CD4-positive, alpha-beta T cell treated with Interleukin-4 for 4 hours (primary cell): Measurements from ENCODE around the gene CNOT1.
"Not testable (repeated sequence)": the region's sequence is repeated elsewhere in the genome, so short reads cannot be mapped to it uniquely, and the experiment has no call there.

Experiments used
- DNase-seq: peaks from one replicate; pipeline ENCODE4 v3.0.0-alpha.2; 2020

Gene CNOT1

GRCh38 chr16:58579587-58579986 is 50.0 kb downstream of the CNOT1 start:
- DNase-seq = no peak

GRCh38 chr16:58578642-58579041 is 51.0 kb downstream of the CNOT1 start:
- DNase-seq = no peak

DNA sequence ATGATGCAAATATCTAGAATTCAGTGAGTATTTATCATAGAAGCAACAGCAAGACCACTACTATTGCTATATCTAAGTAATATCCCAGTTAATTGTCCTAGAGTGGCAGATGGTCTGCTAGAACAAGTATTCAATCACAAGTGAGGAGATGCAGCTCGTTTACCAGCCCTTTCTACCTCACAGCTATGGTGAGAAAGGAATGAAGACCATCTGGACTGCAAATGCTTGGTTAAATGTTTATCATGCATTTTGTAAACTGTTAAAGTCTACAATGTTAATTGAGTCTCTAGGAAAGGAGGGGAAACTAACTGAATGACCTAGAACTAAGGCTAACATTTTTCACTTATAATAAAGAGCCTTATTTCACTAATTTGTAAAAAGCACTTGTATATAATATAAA is 52.5 kb downstream of the CNOT1 start:
- DNase-seq = no peak

DNA sequence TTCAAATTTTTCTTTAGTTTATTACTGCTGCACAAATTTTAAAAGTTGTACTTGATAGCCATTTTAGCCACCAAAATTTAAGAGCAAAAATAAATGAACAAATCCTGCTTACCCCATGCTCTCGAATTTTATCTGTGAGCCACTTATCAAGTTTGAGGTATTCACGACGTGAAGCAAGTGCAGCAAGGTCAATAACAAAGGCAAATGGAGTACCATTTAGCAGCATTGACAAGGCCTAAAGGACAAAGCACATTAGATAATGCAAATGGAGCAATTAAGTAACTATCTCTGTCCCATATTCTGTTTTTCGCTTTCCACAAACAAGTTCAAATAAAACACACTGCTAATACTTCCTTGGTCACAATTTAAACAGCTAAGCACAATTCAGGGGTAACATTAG is 54.7 kb downstream of the CNOT1 start:
- DNase-seq = no peak

DNA sequence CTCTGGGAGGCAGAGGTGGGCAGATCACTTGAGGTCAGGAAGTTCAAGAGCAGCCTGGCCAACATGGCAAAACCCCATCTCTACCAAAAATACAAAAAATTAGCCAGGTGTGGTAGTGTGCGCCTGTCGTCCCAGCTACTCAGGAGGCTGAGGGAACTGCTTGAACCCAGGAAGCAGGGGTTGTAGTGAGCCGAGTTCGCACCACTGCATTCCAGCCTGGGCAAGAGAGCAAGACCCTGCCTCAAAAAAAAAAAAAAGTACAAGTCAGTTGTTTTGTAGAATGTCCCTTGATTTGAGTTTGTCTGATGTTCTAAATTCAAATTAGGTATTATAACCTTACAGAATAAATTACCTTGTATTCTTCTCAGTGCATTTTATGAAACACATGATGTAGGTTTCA is 63.9 kb downstream of the CNOT1 start:
- not testable (repeated sequence) for DNase-seq

- DNase-seq = no peak
Measured at GRCh38 chr16:58563775-58564174, 65.9 kb downstream of the CNOT1 start.

DNA sequence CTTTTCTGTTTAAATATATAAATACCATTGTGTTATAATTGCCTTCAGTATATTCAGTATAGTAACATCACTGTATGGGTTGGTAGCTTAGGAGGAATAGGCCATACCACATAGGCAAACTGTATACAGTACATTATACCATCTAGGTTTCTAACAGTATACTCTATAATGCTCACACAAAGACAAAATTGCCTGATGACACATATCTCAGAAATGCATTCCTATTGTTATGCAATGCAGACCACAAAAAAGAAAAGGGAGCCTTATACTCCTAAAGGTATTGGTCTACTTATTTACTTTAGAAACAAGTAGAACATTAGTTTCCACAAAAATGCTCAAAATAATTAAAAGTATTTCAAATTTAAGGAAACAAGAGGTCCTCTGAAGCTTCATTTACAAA is 66.4 kb downstream of the CNOT1 start:
- no peak for DNase-seq

- DNase-seq = no peak
Measured at GRCh38 chr16:58556678-58557077, 72.9 kb downstream of the CNOT1 start.

DNA sequence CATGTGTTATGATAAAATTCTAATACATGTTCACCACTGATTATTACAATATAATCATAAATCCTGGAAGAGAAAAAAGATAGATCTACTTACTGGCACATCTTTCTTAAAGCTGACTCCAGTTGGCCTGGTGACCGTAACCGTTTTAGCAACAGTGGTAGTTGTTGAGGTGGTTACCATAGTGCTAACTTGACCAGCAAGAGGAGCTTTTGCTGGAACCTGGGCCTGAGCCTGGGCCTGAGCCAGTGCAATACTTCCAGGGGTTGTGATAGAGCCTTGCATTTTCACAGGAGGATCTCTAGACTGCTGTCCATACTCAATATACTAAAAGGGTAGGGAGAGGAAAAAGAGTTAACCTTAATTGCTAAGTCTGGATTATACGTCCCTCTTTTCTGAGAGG is 78.1 kb downstream of the CNOT1 start:
- no peak for DNase-seq

DNA sequence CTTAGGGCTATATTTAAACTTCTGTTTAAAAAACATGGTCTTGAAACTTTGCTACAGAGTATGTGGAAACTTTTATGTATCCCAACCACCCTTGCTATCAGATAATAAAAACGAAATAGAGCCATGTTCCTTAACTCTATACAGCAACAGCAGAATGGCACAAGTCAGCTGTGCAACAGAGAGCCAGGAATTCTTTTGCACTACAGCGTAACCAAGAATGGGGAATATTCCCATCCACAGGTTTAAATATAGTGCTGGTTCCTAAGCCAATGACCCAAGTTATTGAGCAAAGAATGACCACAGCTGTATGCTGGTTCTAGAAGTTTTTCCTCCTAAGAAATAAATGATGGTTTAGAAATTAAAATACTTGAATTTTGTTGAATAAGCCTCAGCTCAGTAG is 81.2 kb downstream of the CNOT1 start:
- DNase-seq = no peak

DNA sequence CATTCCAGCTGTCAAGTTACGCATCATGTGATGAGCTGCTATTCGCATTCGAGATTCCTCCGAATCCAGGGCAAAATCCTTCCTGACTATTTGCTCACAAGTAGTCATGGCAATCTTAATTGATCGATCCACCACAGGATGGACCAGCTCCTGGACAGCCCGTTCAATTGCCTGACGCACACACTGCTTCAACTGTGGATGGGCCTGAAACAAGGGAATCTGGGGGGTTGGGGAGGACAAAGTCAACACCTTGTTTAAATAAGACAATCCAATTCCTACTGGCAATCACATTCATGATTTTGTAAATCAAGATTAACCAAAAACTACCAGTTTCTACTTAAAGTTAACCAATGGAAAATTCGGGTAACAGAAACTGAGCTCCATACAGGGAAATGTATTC is 85.9 kb downstream of the CNOT1 start:
- DNase-seq = no peak

DNA sequence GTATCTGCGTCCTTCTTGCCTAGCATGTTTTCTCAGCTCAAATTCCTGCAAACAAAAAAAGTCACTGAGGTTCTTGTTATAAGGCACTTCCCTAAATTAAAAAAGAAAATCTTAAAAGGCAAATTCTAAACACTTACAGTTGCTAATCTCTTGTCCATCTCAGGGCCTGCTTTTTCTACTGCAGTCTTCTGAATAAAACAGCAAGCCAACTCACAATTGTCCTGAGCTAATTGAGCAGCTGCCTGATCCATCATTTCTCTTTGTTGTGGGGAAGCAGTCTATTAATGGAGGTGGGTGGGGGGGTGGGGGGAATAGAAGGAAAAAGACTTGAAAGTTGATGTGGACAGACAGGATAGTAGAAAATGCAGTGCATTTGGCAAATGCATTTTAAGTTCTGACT is 87.3 kb downstream of the CNOT1 start:
- no peak for DNase-seq

DNA sequence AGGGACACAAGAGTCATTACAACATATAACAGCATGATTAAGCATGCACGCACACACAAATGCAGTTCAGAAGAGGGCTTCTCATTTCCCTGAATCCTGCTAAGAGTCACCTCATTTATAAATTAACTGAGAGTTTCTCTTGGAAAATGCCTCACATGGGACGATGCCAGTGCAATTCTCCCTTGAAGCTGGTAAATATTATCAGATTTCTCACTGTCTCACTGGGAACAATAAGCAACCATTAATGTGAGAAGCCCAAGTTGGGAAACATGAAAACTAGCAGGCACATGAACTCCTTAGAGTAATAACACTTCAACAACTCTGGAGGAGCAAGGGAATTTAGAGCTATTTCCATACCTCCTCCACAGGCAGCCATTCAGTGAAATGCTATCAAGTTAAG is 87.9 kb downstream of the CNOT1 start:
- no peak for DNase-seq

DNA sequence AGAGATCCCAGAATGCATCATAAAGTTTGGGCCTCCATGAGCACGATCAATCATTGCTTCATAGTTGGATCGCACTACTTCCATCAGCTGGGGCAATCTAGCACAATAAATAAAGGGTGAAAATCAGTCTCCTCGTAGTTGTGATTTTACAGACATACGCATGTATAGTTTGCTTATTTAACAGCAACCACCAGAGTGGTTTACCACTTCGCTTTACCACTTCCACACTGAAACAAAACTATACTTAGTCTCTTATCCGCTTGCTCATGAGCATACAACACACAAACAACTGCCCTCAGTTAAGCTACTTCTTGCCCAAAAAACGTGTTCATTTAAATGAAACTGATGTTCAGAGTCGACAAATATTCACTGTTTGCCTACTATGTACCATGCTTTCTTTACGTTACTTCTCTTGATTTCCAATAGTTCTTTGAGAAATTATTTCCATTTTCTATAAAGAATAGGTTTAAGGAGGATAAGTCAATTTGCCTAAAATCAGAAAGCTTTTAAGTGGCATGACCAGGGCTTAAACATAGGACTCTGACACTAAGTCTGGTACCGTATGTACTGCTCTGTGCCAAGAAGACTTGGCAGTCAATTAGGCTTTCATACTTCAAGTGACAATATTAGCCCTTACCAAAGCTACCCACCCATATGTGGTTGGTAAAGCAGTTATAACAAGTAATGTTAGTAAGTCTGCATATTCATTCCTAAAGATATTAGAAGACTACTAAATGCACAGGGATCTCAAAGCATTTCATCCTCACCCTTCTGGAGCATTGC is 92.3 kb downstream of the CNOT1 start:
- no peak for DNase-seq

- no peak for DNase-seq
Measured at GRCh38 chr16:58536278-58536677, 93.3 kb downstream of the CNOT1 start.

GRCh38 chr16:58535100-58535499 is 94.5 kb downstream of the CNOT1 start:
- DNase-seq = no peak

GRCh38 chr16:58533751-58534470 is 95.7 kb downstream of the CNOT1 start:
- DNase-seq = no peak

- no peak for DNase-seq
Measured at GRCh38 chr16:58532414-58532813, 97.2 kb downstream of the CNOT1 start.

DNA sequence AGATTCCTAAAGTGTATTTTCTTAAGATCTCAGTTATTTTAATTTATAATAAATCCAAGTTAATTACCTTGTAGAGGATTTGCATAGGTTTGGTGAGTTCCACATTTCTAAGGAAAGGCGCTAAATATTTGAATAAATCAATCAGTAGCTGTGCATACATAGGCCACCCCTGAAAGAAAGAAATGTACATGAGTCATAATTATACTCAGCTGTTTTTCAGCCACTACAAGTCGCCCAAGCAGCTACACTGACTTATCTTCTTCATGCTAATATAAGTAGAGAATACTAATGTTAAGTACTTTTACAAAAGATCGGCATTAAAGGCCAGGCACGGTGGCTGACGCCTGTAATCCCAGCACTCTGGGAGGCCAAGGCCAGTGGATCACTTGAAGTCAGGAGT is 99.4 kb downstream of the CNOT1 start:
- no peak for DNase-seq

DNA sequence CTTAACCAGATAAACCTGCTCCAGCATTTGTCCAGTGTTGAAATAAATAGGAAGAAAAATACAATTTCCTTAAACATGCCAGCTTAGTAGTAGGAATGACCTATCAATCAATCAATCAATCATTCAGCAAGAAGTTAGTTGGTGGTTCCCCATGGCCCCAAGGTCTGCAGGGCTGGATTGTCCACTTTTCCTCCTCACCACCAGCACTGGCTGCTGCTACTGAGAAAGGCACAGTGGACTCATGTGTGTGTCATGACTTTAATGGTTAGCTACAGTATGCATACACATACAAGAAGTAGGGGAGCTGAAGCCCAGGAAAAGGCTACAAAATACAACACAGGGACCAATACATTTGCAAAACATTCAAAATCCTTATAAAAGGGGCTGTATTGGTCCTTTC is 109.9 kb downstream of the CNOT1 start:
- no peak for DNase-seq

DNA sequence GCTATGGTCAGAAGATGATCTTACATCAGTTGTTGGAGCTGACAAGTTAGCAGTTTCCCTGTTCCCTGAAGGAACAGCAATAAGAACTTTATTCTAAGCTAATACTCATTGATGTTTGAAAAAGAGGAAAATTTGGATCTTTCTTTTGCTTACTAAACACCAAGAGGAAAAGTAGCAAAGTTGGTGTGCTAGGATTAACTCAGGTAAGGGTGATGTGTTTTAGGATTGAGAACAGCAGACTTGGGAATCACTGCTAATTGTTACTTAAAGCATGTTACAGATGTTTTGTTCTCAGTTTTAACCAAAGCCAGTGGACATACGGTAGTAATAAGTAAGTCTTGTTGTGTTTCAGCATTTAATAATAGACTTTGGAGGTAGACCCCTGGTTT is 110.7 kb downstream of the CNOT1 start:
- no peak for DNase-seq

DNA sequence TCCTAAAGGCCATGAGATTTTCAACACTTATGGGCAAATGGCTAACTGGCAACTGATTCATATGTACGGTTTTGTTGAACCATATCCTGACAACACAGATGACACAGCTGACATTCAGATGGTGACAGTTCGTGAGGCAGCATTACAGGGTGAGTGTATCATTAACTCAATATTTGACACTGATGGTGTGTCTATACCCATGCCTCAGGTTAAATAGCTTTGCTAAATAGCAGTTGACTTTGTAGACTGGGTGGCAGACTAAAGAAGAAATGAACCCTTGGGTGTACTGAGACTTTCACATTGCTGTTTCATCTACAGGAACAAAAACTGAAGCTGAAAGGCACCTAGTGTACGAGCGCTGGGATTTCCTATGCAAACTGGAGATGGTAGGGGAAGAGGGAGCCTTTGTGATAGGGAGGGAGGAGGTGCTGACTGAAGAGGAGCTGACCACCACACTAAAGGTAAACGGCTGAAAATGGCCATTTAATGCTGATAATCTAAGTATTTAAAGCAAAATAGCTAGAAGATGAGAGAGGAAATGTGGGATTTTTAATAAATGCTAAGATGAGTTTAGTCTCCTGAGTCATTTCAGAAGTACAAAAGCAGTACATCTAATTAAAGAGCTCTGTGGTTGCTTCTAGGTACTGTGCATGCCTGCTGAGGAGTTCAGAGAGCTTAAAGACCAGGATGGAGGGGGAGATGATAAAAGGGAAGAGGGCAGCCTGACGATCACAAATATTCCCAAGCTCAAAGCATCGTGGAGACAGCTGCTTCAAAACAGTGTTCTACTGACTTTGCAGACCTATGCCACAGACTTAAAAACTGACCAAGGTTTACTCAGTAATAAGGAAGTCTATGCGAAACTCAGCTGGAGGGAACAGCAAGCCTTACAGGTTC is 111.3 kb downstream of the CNOT1 start:
- no peak for DNase-seq

- DNase-seq = no peak
Measured at GRCh38 chr16:58516768-58517107, 112.9 kb downstream of the CNOT1 start.
